Loucy (cell line): ENCODE results near the gene SLC9A9.
"Not testable (repeated sequence)": the region's sequence is repeated elsewhere in the genome, so short reads cannot be mapped to it uniquely, and the experiment has no call there.

Experiments used
- H2AFZ ChIP-seq: fragments of 200-600 bp; sonication (generic); 2 replicates; pipeline ENCODE4 v1.6.0; 2016; ENCODE audit warnings: antibody characterized with exemption, mild to moderate bottlenecking, low read length, moderate library complexity
- H3F3A ChIP-seq: fragments of 200-600 bp; 2 replicates; pipeline ENCODE4 v1.6.0; 2016; ENCODE audit warnings: antibody characterized with exemption, low read depth, mild to moderate bottlenecking
- H3K27me3 ChIP-seq: fragments of 200-600 bp; sonication (generic); 2 replicates; pipeline ENCODE4 v1.6.1; 2014; ENCODE audit warnings: low read length, mild to moderate bottlenecking; ENCODE audit not compliant: insufficient read depth, poor library complexity, severe bottlenecking
- H3K36me3 ChIP-seq: fragments of 200-600 bp; sonication (generic); 2 replicates; pipeline ENCODE4 v1.6.1; 2016; ENCODE audit warnings: low read length; ENCODE audit not compliant: insufficient read depth
- H3K4me1 ChIP-seq: fragments of 200-600 bp; sonication (generic); 2 replicates; pipeline ENCODE4 v1.5.1; 2014; ENCODE audit warnings: low read length, mild to moderate bottlenecking; ENCODE audit not compliant: insufficient read depth, poor library complexity, severe bottlenecking
- H3K4me2 ChIP-seq: fragments of 200-600 bp; sonication (generic); 2 replicates; pipeline ENCODE4 v1.6.0; 2014; ENCODE audit warnings: antibody characterized with exemption, low read length, low read depth, mild to moderate bottlenecking; ENCODE audit not compliant: poor library complexity, severe bottlenecking
- H3K4me3 ChIP-seq: fragments of 200-600 bp; sonication (generic); 2 replicates; pipeline ENCODE4 v1.5.1; 2014; ENCODE audit warnings: low read length, mild to moderate bottlenecking, mixed read lengths; ENCODE audit not compliant: poor library complexity, severe bottlenecking
- H3K79me2 ChIP-seq: fragments of 200-600 bp; sonication (generic); 2 replicates; pipeline ENCODE4 v1.6.1; 2014; ENCODE audit warnings: low read length; ENCODE audit not compliant: insufficient read depth
- H3K9ac ChIP-seq: fragments of 200-600 bp; sonication (generic); 2 replicates; pipeline ENCODE4 v1.6.0; 2014; ENCODE audit warnings: mild to moderate bottlenecking, low read depth, low read length, moderate library complexity; ENCODE audit not compliant: poor library complexity, severe bottlenecking
- H3K9me2 ChIP-seq: fragments of 200-600 bp; sonication (generic); replicated peaks from 2 replicates; pipeline ENCODE4 v1.6.1; 2016; ENCODE audit warnings: low read depth, low read length, mixed read lengths
- H3K9me3 ChIP-seq: fragments of 200-600 bp; sonication (generic); 2 replicates; pipeline ENCODE4 v1.6.1; 2014; ENCODE audit warnings: mild to moderate bottlenecking, antibody characterized with exemption, low read length, low read depth; ENCODE audit not compliant: insufficient read depth
- H4K20me1 ChIP-seq: fragments of 200-600 bp; sonication (generic); 2 replicates; pipeline ENCODE4 v1.6.0; 2014; ENCODE audit warnings: antibody characterized with exemption, low read length, mild to moderate bottlenecking; ENCODE audit not compliant: insufficient read depth, poor library complexity, severe bottlenecking
- CTCF ChIP-seq: fragments of 200-600 bp; sonication (generic); conservative IDR thresholded peaks from 2 replicates; pipeline ENCODE4 v1.5.1; 2014; ENCODE audit warnings: mild to moderate bottlenecking, antibody characterized with exemption, low read length
- EZH2phosphoT487 ChIP-seq: fragments of 200-600 bp; IDR thresholded peaks from 2 replicates; pipeline ENCODE4 v1.6.1; 2018; ENCODE audit warnings: antibody characterized with exemption, mild to moderate bottlenecking, moderate library complexity, borderline replicate concordance

Gene SLC9A9

GRCh38 chr3:143881095-143881494 is 32.8 kb upstream of the SLC9A9 start:
- Histone ChIP-seq H4K20me1 (no peaks in the 10 kb centered on the region), H3K9me2 (no peaks in the 10 kb centered on the region), H3K9me3 (no peaks in the 10 kb centered on the region), H2AFZ (no peak overlapping the region), H3F3A (no peaks in the 10 kb centered on the region), H3K4me1 (peaks cover 8% of the 10 kb centered on the region), H3K27me3 (no peaks in the 10 kb centered on the region), H3K36me3 (no peaks in the 10 kb centered on the region), H3K4me2 (no peak overlapping the region), H3K4me3 (no peak overlapping the region), H3K79me2 (no peaks in the 10 kb centered on the region), H3K9ac (no peak overlapping the region)
- TF ChIP-seq CTCF (no peak), EZH2phosphoT487 (no peak)

- Histone ChIP-seq H2AFZ (peak overlapping the region; percentile 74), H3K79me2 (no peaks in the 10 kb centered on the region), H3K36me3 (no peaks in the 10 kb centered on the region), H3K9ac (no peak overlapping the region), H3K4me2 (peak overlapping the region; percentile 54), H3F3A (no peaks in the 10 kb centered on the region), H3K9me3 (no peaks in the 10 kb centered on the region), H3K4me1 (peaks cover 17% of the 10 kb centered on the region), H3K27me3 (no peaks in the 10 kb centered on the region), H4K20me1 (no peaks in the 10 kb centered on the region), H3K4me3 (peak overlapping the region; percentile 26), H3K9me2 (no peaks in the 10 kb centered on the region)
- TF ChIP-seq CTCF = no peak
- TF ChIP-seq EZH2phosphoT487 = no peak
Measured at GRCh38 chr3:143875546-143875945, 27.3 kb upstream of the SLC9A9 start.

GRCh38 chr3:143873553-143873952 is 25.3 kb upstream of the SLC9A9 start:
- H3K79me2 ChIP-seq, H3K4me3 ChIP-seq, H3K9ac ChIP-seq, H3K27me3 ChIP-seq, H4K20me1 ChIP-seq, H3K9me2 ChIP-seq, H3K36me3 ChIP-seq, H2AFZ ChIP-seq, H3K9me3 ChIP-seq, H3K4me2 ChIP-seq, H3F3A ChIP-seq: not testable (repeated sequence)
- H3K4me1 ChIP-seq = peaks cover 17% of the 10 kb centered on the region

- TF ChIP-seq CTCF (no peak), EZH2phosphoT487 (no peak)
- H3K4me1 ChIP-seq = no peaks in the 10 kb centered on the region
- no peaks in the 10 kb centered on the region for H3K79me2 ChIP-seq
- H3K9me3 ChIP-seq = no peaks in the 10 kb centered on the region
- no peaks in the 10 kb centered on the region for H3F3A ChIP-seq
- H3K27me3 ChIP-seq = no peaks in the 10 kb centered on the region
- no peak overlapping the region for H2AFZ ChIP-seq
- no peak overlapping the region for H3K4me2 ChIP-seq
- H3K9ac ChIP-seq = no peak overlapping the region
- no peaks in the 10 kb centered on the region for H4K20me1 ChIP-seq
- no peak overlapping the region for H3K4me3 ChIP-seq
- no peaks in the 10 kb centered on the region for H3K36me3 ChIP-seq
- no peaks in the 10 kb centered on the region for H3K9me2 ChIP-seq
Measured at GRCh38 chr3:143865302-143865701, 17.0 kb upstream of the SLC9A9 start.
